ENCODE results near the gene RBMS3.
"Not testable (repeated sequence)": the region's sequence is repeated elsewhere in the genome, so short reads cannot be mapped to it uniquely, and the experiment has no call there.

Gene RBMS3

GRCh38 chr3:29345516-29346300 lies 64.8 kb downstream of the RBMS3 start:
- DNase-seq: no peak

DNA sequence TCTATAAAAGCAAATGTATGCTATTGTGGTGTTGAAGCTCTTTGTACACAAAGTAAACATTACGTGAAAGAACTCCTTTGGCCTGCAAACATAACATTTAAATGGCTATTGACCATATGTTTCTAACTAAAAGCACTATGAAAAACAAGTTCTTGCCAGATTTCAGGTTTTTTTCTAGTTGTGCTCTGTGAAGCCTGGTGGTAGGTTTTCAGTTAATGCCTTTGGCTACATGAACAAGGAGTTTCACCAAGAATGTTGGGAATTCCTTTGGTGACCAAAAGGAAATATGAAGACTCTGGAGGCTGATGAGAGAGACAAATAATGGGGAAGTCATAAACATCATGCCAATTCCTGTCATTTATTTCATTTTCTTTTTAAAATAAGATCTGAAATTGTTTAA lies 66.0 kb downstream of the RBMS3 start:
- no peak for DNase-seq

DNA sequence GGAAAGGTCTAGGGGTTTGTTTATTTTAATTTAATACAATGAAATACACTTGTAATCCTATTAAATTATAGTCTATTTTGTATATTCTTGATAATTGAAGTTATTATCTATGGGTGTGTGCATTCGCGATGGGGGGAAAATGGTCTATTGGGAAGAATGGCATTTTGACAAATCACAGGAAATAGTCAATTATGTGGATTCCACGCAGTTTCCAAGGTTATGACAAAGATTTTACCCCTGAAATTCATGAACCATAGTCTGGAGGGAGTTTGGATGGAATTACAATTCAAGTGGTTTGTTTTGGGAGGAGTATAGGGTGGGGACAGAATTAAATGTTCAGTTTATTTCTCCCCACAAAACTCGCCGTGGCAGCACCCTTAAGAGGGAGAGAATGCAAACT lies 66.5 kb downstream of the RBMS3 start:
- DNase-seq: no peak

- DNase-seq: no peak
These were observed 67.4 kb downstream of the RBMS3 start for GRCh38 chr3:29348316-29348715.

DNA sequence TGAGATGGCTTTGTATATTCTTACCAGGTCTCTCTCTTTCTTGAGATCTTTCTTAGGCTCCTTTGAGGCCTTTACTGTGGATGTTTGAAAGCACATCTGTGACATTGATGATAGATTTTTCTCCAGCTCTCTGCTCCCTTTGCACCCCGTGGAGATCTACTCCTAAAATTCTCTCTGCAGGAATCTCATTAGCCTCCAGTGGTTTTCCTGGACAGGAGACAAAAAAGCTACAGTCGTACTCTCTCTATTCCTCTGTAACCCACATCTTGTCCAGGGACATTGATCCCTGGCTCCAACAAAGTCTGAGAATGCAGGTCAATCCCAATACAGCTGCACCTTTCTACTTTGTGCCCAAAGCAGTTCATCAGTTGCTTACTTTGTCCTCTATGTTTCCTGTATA lies 68.2 kb downstream of the RBMS3 start:
- DNase-seq: no peak

- no peak for DNase-seq
These were observed 72.9 kb downstream of the RBMS3 start for GRCh38 chr3:29353807-29354206.

DNA sequence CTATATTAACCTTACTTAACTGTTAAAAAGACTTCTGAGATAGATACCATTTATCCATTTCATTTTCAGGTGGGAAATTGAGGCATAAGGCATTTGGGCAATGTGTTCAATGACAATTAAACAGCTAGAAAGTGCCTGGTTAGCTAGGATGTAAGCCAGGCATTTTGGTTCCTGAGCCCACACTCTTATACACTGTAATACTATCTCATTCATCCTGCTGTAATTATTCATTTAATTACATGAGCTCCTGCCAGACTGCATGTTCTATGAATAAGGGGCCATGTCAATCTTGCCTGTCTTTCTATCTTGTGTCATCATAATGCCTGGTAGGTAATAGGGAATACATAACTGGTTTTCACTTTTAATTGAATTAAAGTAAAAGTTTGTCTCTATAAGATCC lies 74.0 kb downstream of the RBMS3 start:
- DNase-seq: no peak

DNA sequence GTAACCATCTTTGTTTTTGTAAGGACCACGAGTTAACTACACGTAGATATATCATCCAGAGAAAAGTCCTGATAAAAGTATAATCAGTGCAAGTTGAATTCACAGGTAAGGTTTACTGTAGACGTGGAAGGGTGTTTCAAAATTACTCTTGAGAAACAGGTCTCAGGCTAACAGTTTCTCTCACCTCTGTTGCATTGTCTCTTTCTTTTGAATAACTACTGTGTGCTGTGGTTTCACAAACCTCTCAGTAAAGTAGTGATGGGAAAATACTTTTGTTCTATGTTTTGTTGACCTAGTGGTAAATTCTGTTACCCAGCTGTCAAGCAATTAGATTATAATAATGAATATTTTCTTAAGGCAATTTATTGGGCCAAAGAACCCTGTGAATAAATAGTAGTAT lies 75.2 kb downstream of the RBMS3 start:
- DNase-seq: no peak

GRCh38 chr3:29360289-29360688 lies 79.4 kb downstream of the RBMS3 start:
- not testable (repeated sequence) for DNase-seq

DNA sequence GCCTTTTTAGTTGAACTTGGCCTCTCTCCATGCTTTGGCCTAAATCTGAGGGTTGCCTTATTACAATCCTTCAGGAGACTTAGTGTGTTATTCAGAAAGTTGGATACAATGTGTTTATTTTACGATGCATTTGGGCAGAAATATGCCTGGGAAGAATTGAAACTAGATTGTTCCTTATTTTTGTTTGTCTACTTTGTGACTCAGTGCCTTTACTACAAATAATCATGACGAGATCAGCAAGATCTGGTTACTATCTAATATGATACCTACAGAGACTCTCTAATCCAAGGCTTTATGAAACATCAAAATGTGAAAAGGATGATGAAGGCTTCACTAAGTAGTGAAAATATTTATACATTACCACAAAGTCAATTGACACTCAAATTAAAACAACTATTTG lies 82.2 kb downstream of the RBMS3 start:
- no peak for DNase-seq

- DNase-seq: no peak
These were observed 89.2 kb downstream of the RBMS3 start for GRCh38 chr3:29370021-29370420.

DNA sequence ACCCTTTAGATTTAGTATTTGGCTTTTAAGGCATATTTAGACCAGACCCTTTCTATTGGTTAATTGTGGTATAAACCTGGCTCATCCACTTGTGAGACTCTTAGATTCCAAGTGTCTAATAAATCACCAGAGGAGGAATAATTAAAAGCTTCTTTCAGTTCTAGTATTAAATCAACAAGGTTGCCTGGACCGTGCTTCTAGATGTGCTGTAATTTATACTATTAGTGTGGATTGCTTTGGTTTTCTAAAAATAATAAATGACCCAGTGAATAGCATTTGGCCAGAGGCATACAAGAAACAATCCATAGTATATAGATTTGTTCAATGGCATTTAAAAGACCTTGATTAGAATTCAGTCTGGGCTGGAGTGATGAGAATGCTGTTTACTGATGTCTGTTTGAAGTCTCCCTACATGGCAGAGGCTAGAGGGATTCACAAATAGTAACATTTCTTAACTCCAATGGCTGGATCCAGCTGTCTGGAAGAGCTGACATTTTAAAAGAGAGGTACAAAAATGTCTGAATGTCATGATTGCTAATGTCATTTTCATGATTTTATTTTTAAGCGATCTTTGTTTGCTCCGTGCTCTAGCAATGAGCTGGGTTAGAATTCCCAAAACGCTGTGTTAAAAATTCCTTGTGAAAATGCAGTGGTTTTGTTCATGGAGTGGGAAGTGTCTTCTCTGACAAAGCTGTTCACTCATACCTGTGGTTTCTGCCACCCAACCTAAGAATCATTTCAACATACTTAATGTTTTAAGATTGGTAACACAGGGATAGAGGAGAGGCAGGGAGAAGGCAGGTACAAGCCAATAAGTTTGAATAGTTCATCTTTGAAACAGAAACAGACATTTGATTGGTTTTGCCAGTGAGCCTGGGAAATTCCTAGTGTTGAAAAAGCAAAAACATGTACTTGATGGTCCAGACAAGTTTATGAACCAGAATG lies 89.9 kb downstream of the RBMS3 start:
- DNase-seq: no peak

DNA sequence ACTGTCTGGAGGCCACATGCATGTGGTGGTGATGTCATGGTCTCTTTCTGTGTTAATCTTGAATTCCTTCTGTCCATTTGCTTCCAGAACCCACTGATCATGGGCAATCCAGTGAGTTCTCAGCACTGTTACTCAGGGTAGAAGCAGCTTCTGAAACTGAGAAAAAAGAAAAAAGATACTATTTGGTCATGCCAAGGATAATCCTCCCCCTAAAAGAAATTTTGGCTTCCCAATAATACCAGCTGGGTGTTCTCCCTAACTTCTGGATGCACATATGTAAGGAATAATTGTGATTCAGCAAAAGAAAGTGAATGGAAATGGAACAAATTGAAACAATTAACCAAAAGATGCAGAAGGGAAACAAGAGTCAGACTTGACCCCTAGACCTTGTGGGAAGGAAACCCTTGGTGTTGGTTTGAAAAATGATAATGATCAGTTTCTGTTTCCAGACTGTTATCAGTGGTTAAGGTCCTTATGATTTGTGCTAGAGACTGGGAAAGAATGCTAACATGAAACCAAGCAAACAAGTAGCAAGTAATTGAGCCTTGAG lies 92.3 kb downstream of the RBMS3 start:
- DNase-seq: no peak

- no peak for DNase-seq
These were observed 93.4 kb downstream of the RBMS3 start for GRCh38 chr3:29374226-29374625.

- DNase-seq: no peak
These were observed 98.2 kb downstream of the RBMS3 start for GRCh38 chr3:29379097-29379496.

GRCh38 chr3:29381595-29381994 lies 100.7 kb downstream of the RBMS3 start:
- DNase-seq: no peak

- no peak for DNase-seq
These were observed 101.5 kb downstream of the RBMS3 start for GRCh38 chr3:29382409-29382808.

DNA sequence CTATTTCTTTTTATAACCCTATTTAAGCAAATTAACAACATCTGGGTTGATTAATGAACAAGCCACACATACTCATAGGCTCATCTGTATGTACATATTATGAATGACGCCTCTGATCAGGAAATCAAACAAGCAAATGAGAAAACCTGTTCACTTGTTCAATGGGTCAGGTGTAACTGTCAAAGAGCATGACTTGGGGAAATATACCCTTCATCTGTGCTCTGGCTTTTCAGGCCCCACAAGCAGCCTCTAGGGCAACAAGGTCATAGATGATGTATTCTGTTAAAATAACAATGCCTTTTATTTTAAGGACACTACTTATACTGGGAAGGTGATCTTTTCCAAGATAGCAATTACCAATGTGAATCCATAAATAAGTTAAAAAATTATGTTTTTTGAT lies 102.0 kb downstream of the RBMS3 start:
- no peak for DNase-seq

DNA sequence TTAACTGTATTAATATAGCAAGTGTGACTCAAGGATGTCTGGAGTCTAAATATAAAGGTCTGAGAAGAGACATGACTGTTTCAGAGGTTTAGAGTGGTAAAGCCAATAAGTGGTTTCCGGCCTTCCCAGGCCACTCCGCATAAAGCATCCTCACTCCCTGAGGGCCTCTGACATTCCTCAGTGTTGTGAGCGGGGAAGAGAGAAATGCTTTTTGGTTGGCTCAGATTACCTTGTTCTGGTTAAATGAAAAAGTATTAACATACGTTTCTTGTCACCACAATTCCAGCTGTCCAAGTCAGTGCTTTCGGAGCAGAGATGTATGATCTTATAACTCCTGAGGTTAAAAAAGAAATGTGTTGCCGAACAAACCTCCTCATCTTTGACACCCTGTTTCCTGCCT lies 103.8 kb downstream of the RBMS3 start:
- DNase-seq: no peak

- DNase-seq: no peak
These were observed 104.4 kb downstream of the RBMS3 start for GRCh38 chr3:29385046-29385830.

- no peak for DNase-seq
These were observed 108.5 kb downstream of the RBMS3 start for GRCh38 chr3:29389362-29389761.

- no peak for DNase-seq
These were observed 111.9 kb downstream of the RBMS3 start for GRCh38 chr3:29392625-29393388.

Measured in CD4-positive, alpha-beta T cell treated with Interleukin-4 for 1 hour (primary cell).